Body of pancreas (tissue), 4 donors: ENCODE data around the gene SRD5A1.

Experiments
- CTCF ChIP-seq, 7 experiments: fragments of 450-650 bp in 4 of 7; fragments of 200-600 bp in 3 of 7; sonication (generic) in 3 of 7; IDR thresholded peaks; one replicate each; pipeline ENCODE4 v1.5.1; 2016 to 2019; ENCODE audit warnings: antibody characterized with exemption in 7 of 7
- POLR2A ChIP-seq, 3 donors: fragments of 450-650 bp; IDR thresholded peaks; one replicate each; pipeline ENCODE4 v1.6.1; 2016; ENCODE audit warnings: antibody characterized with exemption in 3 of 3, mild to moderate bottlenecking in 2 of 3

- no peak for TF ChIP-seq CTCF (IDR thresholded peaks at IDR 0.05)
- TF ChIP-seq POLR2A (IDR thresholded peaks at IDR 0.05): no peak
Observed at GRCh38 chr5:6591671-6592288, 41.5 kb upstream of the SRD5A1 start.
